Nephron (organoid): Measurements from ENCODE around the gene EDIL3.
"Not testable (repeated sequence)": the region's sequence is repeated elsewhere in the genome, so short reads cannot be mapped to it uniquely, and the experiment has no call there.

ENCODE experiments used
- H3K27ac Mint-ChIP-seq, 3 experiments: 2 replicates each; pipeline ENCODE4 v1.8.0; 2020; ENCODE audit warnings: mixed read lengths in 3 of 3, mild to moderate bottlenecking in 2 of 3, moderate library complexity in 1 of 3
- H3K27me3 Mint-ChIP-seq: 2 replicates; pipeline ENCODE4 v1.8.0; 2021; ENCODE audit warnings: low read depth, mild to moderate bottlenecking, moderate library complexity, mixed read lengths
- H3K36me3 Mint-ChIP-seq: 2 replicates; pipeline ENCODE4 v1.8.0; 2020; ENCODE audit warnings: low read depth, mixed read lengths
- H3K4me1 Mint-ChIP-seq: 2 replicates; pipeline ENCODE4 v1.8.0; 2020; ENCODE audit warnings: mixed read lengths
- H3K4me3 Mint-ChIP-seq, 3 experiments: 2 replicates each; pipeline ENCODE4 v1.8.0; 2020; ENCODE audit warnings: mild to moderate bottlenecking in 3 of 3, mixed read lengths in 3 of 3, moderate library complexity in 2 of 3
- H3K9me3 Mint-ChIP-seq: 2 replicates; pipeline ENCODE4 v1.8.0; 2020; ENCODE audit warnings: mixed read lengths
- CTCF ChIP-seq, 3 experiments: fragments of 200-600 bp; sonication (generic); IDR thresholded peaks; one replicate each; pipeline ENCODE4 v1.5.0; 2021; ENCODE audit warnings: antibody characterized with exemption in 3 of 3; ENCODE audit not compliant: unreplicated experiment in 3 of 3

The EDIL3 gene

GRCh38 chr5:84322646-84323045, 62.0 kb downstream of the EDIL3 start:
- no peaks in the 10 kb centered on the region for H3K27me3 Mint-ChIP-seq
- H3K4me3 Mint-ChIP-seq: no peak overlapping the region
- peaks cover 32% of the 10 kb centered on the region for H3K9me3 Mint-ChIP-seq
- TF ChIP-seq CTCF (IDR thresholded peaks at IDR 0.05; ENCODE audit: unreplicated experiment in 3 of 3): no peak
- H3K4me1 Mint-ChIP-seq: no peaks in the 10 kb centered on the region
- H3K36me3 Mint-ChIP-seq: peaks cover 57% of the 10 kb centered on the region
- H3K27ac Mint-ChIP-seq: no peak overlapping the region

GRCh38 chr5:84317826-84318225, 66.9 kb downstream of the EDIL3 start:
- Mint-ChIP-seq H3K9me3 (peaks cover 27% of the 10 kb centered on the region), H3K36me3 (peaks cover 36% of the 10 kb centered on the region)
- H3K4me1 Mint-ChIP-seq, H3K4me3 Mint-ChIP-seq, H3K27ac Mint-ChIP-seq, H3K27me3 Mint-ChIP-seq: not testable (repeated sequence)

GRCh38 chr5:84312280-84312679, 72.4 kb downstream of the EDIL3 start:
- H3K4me1 Mint-ChIP-seq, H3K4me3 Mint-ChIP-seq, H3K27me3 Mint-ChIP-seq, H3K9me3 Mint-ChIP-seq, H3K27ac Mint-ChIP-seq, H3K36me3 Mint-ChIP-seq: not testable (repeated sequence)

GRCh38 chr5:84309850-84310249, 74.8 kb downstream of the EDIL3 start:
- not testable (repeated sequence) for H3K27ac Mint-ChIP-seq, H3K4me1 Mint-ChIP-seq, H3K4me3 Mint-ChIP-seq, H3K27me3 Mint-ChIP-seq, H3K9me3 Mint-ChIP-seq, H3K36me3 Mint-ChIP-seq

- H3K4me1 Mint-ChIP-seq: peaks cover 4% of the 10 kb centered on the region
- no peaks in the 10 kb centered on the region for H3K27me3 Mint-ChIP-seq
- no peaks in the 10 kb centered on the region for H3K9me3 Mint-ChIP-seq
- no peak for TF ChIP-seq CTCF (IDR thresholded peaks at IDR 0.05; ENCODE audit: unreplicated experiment in 3 of 3)
- peaks cover 6% of the 10 kb centered on the region for H3K36me3 Mint-ChIP-seq
- no peak overlapping the region for H3K27ac Mint-ChIP-seq
- no peak overlapping the region for H3K4me3 Mint-ChIP-seq
These were observed 78.1 kb downstream of the EDIL3 start for GRCh38 chr5:84306601-84307000.

- Mint-ChIP-seq H3K4me3 (no peak overlapping the region), H3K36me3 (no peaks in the 10 kb centered on the region), H3K4me1 (peaks cover 4% of the 10 kb centered on the region), H3K27me3 (no peaks in the 10 kb centered on the region), H3K9me3 (no peaks in the 10 kb centered on the region), H3K27ac (no peak overlapping the region)
- TF ChIP-seq CTCF (IDR thresholded peaks at IDR 0.05; ENCODE audit: unreplicated experiment in 3 of 3): no peak
These were observed 80.1 kb downstream of the EDIL3 start for GRCh38 chr5:84304599-84304998.

- H3K36me3 Mint-ChIP-seq: peaks cover 4% of the 10 kb centered on the region
- H3K4me3 Mint-ChIP-seq: no peak overlapping the region
- no peaks in the 10 kb centered on the region for H3K27me3 Mint-ChIP-seq
- TF ChIP-seq CTCF (IDR thresholded peaks at IDR 0.05; ENCODE audit: unreplicated experiment in 3 of 3): no peak
- no peaks in the 10 kb centered on the region for H3K9me3 Mint-ChIP-seq
- H3K4me1 Mint-ChIP-seq: peaks cover 4% of the 10 kb centered on the region
- no peak overlapping the region for H3K27ac Mint-ChIP-seq
These were observed 81.4 kb downstream of the EDIL3 start for GRCh38 chr5:84303315-84303714.

GRCh38 chr5:84301535-84301934, 83.1 kb downstream of the EDIL3 start:
- Mint-ChIP-seq H3K27me3 (no peaks in the 10 kb centered on the region), H3K36me3 (peaks cover 12% of the 10 kb centered on the region), H3K27ac (no peak overlapping the region), H3K4me1 (no peaks in the 10 kb centered on the region), H3K9me3 (peaks cover 2% of the 10 kb centered on the region), H3K4me3 (no peak overlapping the region)
- no peak for TF ChIP-seq CTCF (IDR thresholded peaks at IDR 0.05; ENCODE audit: unreplicated experiment in 3 of 3)
